ENCODE measurements around the gene C9orf40. TPM values are rescaled to one million over a fixed set of nuclear protein-coding genes. Genes with fewer than 3 reads are reported as not detected.

Gene C9orf40
- total and polyA plus RNA-seq, 2 of the 4 experiments (the other 2 are of a cell fraction): 0.36 to 1.9 TPM

GRCh38 chr9:74942801-74943200 lies 9.9 kb downstream of the C9orf40 start:
- no peaks in the 10 kb centered on the region for H3K36me3 ChIP-seq (ENCODE audit: control insufficient read depth, insufficient read depth, low read length)
- H3K18ac ChIP-seq (ENCODE audit: low read depth, low read length): no peak overlapping the region
- intact Hi-C loops (cut with micrococcal nuclease): no loop called here
- no peaks in the 10 kb centered on the region for H3K79me1 ChIP-seq (ENCODE audit: low read depth in 1 of 2, low read length in 2 of 2)
- H3K4me3 ChIP-seq (ENCODE audit: insufficient read depth, low read depth, low read length): no peak overlapping the region
- H2BK5ac ChIP-seq (ENCODE audit: low read depth, low read length, poor library complexity, severe bottlenecking): no peak overlapping the region
- DNase-seq (peak; percentile 8), ATAC-seq (ENCODE audit: low read depth) (no peak; the same call in 1 of the 2 replicates)
- no peak overlapping the region for H2AFZ ChIP-seq (replicated peaks; ENCODE audit: low read length, poor library complexity)
- in situ Hi-C loops (cut with MboI; ENCODE audit: low sequenced_read_pairs): no loop called here
- H3K4me1 ChIP-seq (ENCODE audit: control insufficient read depth, insufficient read depth, low read length): no peaks in the 10 kb centered on the region
- no peak overlapping the region for H3K27ac ChIP-seq (ENCODE audit: insufficient read depth, low read length)
- no peak overlapping the region for H2AK5ac ChIP-seq (ENCODE audit: low read depth, low read length)
- no peak overlapping the region for H3K4ac ChIP-seq (ENCODE audit: low read depth, low read length)
- BruUV-seq (replicated peaks): no TSS peak
- no peak overlapping the region for H2BK20ac ChIP-seq (ENCODE audit: low read depth, low read length)
- no peak overlapping the region for H3K9ac ChIP-seq (ENCODE audit: low read depth, low read length)
- H4K8ac ChIP-seq (ENCODE audit: low read depth in 2 of 2, low read length in 2 of 2): no peak overlapping the region
- H4K20me1 ChIP-seq (ENCODE audit: insufficient read depth, low read length): no peaks in the 10 kb centered on the region
- no peak overlapping the region for H2BK15ac ChIP-seq (ENCODE audit: low read depth, low read length)
- no peaks in the 10 kb centered on the region for H3K9me1 ChIP-seq (ENCODE audit: insufficient read depth, low read length)
- TF ChIP-seq CEBPB (IDR thresholded peaks at IDR 0.05; ENCODE audit: low read depth, low read length) (no peak), BHLHE40 (IDR thresholded peaks at IDR 0.05; ENCODE audit: low read depth, low read length) (no peak), RAD21 (IDR thresholded peaks at IDR 0.05; ENCODE audit: low read length) (no peak), CHD1 (IDR thresholded peaks at IDR 0.05; ENCODE audit: low read depth, low read length) (no peak), SMC3 (IDR thresholded peaks at IDR 0.05; ENCODE audit: low read depth, low read length) (no peak), NFE2L2 (IDR thresholded peaks at IDR 0.05; ENCODE audit: low read depth, low read length) (no peak), POLR2A (IDR thresholded peaks at IDR 0.05; ENCODE audit: low read depth, low read length) (no peak), USF2 (IDR thresholded peaks at IDR 0.05; ENCODE audit: low read depth, low read length) (no peak), MXI1 (IDR thresholded peaks at IDR 0.05; ENCODE audit: borderline replicate concordance, low read depth, low read length) (no peak), MAFK (IDR thresholded peaks at IDR 0.05; ENCODE audit: low read depth, low read length) (no peak), FOS (IDR thresholded peaks at IDR 0.05; ENCODE audit: low read depth, low read length) (no peak), MAZ (IDR thresholded peaks at IDR 0.05; ENCODE audit: borderline replicate concordance, low read depth, low read length) (no peak), RFX5 (IDR thresholded peaks at IDR 0.05; ENCODE audit: low read depth, low read length) (no peak), RCOR1 (IDR thresholded peaks at IDR 0.05; ENCODE audit: insufficient replicate concordance, low read length) (no peak)
- TF ChIP-seq, protein P1, sequence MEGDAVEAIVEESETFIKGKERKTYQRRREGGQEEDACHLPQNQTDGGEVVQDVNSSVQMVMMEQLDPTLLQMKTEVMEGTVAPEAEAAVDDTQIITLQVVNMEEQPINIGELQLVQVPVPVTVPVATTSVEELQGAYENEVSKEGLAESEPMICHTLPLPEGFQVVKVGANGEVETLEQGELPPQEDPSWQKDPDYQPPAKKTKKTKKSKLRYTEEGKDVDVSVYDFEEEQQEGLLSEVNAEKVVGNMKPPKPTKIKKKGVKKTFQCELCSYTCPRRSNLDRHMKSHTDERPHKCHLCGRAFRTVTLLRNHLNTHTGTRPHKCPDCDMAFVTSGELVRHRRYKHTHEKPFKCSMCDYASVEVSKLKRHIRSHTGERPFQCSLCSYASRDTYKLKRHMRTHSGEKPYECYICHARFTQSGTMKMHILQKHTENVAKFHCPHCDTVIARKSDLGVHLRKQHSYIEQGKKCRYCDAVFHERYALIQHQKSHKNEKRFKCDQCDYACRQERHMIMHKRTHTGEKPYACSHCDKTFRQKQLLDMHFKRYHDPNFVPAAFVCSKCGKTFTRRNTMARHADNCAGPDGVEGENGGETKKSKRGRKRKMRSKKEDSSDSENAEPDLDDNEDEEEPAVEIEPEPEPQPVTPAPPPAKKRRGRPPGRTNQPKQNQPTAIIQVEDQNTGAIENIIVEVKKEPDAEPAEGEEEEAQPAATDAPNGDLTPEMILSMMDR (conservative IDR thresholded peaks at IDR 0.05; ENCODE audit: low read depth, low read length): no peak
- TF ChIP-seq, protein P2, sequence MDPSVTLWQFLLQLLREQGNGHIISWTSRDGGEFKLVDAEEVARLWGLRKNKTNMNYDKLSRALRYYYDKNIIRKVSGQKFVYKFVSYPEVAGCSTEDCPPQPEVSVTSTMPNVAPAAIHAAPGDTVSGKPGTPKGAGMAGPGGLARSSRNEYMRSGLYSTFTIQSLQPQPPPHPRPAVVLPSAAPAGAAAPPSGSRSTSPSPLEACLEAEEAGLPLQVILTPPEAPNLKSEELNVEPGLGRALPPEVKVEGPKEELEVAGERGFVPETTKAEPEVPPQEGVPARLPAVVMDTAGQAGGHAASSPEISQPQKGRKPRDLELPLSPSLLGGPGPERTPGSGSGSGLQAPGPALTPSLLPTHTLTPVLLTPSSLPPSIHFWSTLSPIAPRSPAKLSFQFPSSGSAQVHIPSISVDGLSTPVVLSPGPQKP (IDR thresholded peaks at IDR 0.05; ENCODE audit: borderline replicate concordance, low read depth, low read length): no peak
- H3K14ac ChIP-seq (replicated peaks; ENCODE audit: low read depth, low read length): no peak overlapping the region
- WGBS, 2 experiments (ENCODE audit: extremely low coverage in 2 of 2, insufficient read length in 1 of 2): no CpG with 5 or more reads among the region's 3 CpGs
- H2AK9ac ChIP-seq (replicated peaks; ENCODE audit: low read depth, low read length, poor library complexity): no peak overlapping the region
- dilution Hi-C loops (cut with HindIII; ENCODE audit: low sequenced_read_pairs, unreplicated experiment): no loop called here
- H3K23ac ChIP-seq (ENCODE audit: low read depth, low read length): no peak overlapping the region
- CTCF ChIA-PET: no interaction called here
- no peak overlapping the region for H3K56ac ChIP-seq (ENCODE audit: extremely low read depth, insufficient read depth, low read length)
- H3K27me3 ChIP-seq (ENCODE audit: control insufficient read depth, insufficient read depth, low read length): no peaks in the 10 kb centered on the region
- no peak overlapping the region for H3K4me2 ChIP-seq (ENCODE audit: low read depth, low read length)
- POLR2A ChIA-PET (ENCODE audit: unreplicated experiment): no interaction called here
- H4K91ac ChIP-seq (ENCODE audit: insufficient read depth, low read depth, low read length): no peak overlapping the region
- H4K5ac ChIP-seq (ENCODE audit: low read depth, low read length): no peak overlapping the region
- no peaks in the 10 kb centered on the region for H3K9me3 ChIP-seq (ENCODE audit: control insufficient read depth, insufficient read depth, low read length)
- H2BK120ac ChIP-seq (ENCODE audit: low read depth, low read length): no peak overlapping the region
